GM12873 (cell line): ENCODE measurements around the gene TNC.

Source experiments
- TF ChIP-seq, protein P1 (sequence below): IDR thresholded peaks from 2 replicates; pipeline ENCODE4 v1.5.1; 2012; ENCODE audit warnings: low read depth, mild to moderate bottlenecking, moderate library complexity, low read length, control low read depth; ENCODE audit not compliant: insufficient read depth; ENCODE audit errors: missing control alignments

TNC gene

DNA sequence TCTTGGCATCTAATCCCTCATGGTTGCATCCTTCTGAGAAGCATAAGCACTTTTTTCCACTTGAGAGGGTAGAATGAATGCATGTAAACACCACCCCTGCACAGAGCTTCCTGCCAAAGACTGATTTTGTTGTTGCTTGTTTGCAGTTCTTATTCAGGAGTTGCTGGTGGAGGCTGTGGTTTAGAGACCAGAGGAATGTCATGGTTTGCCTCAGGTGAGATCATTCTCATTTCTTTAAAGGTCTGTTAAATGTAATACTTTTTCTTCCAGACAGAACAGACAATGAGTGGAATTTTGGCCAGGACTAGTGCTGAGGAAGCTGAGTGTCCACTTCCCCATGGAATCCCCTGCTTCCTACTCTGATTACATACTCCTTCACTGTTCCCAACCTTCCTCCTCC is 3.2 kb upstream of the TNC start:
- TF ChIP-seq, protein P1, sequence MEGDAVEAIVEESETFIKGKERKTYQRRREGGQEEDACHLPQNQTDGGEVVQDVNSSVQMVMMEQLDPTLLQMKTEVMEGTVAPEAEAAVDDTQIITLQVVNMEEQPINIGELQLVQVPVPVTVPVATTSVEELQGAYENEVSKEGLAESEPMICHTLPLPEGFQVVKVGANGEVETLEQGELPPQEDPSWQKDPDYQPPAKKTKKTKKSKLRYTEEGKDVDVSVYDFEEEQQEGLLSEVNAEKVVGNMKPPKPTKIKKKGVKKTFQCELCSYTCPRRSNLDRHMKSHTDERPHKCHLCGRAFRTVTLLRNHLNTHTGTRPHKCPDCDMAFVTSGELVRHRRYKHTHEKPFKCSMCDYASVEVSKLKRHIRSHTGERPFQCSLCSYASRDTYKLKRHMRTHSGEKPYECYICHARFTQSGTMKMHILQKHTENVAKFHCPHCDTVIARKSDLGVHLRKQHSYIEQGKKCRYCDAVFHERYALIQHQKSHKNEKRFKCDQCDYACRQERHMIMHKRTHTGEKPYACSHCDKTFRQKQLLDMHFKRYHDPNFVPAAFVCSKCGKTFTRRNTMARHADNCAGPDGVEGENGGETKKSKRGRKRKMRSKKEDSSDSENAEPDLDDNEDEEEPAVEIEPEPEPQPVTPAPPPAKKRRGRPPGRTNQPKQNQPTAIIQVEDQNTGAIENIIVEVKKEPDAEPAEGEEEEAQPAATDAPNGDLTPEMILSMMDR = no peak

DNA sequence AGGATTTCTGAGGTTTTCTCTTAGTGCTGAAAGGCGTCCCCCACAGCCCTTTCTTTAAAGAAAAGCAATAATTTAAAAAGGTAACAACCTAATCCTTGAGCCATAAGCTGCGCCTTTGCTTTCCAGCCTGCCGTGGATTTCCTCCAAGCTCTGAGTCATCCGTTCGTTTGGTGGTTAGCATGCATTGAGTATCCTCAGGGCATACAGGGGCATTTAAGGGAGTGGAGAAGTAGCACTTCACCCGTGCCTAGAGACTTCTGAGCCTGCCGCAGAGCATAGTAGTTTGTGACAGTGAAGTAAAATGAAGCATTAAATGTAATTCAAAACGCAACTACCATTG is 892 bp upstream of the TNC start:
- TF ChIP-seq, protein P1 = no peak

DNA sequence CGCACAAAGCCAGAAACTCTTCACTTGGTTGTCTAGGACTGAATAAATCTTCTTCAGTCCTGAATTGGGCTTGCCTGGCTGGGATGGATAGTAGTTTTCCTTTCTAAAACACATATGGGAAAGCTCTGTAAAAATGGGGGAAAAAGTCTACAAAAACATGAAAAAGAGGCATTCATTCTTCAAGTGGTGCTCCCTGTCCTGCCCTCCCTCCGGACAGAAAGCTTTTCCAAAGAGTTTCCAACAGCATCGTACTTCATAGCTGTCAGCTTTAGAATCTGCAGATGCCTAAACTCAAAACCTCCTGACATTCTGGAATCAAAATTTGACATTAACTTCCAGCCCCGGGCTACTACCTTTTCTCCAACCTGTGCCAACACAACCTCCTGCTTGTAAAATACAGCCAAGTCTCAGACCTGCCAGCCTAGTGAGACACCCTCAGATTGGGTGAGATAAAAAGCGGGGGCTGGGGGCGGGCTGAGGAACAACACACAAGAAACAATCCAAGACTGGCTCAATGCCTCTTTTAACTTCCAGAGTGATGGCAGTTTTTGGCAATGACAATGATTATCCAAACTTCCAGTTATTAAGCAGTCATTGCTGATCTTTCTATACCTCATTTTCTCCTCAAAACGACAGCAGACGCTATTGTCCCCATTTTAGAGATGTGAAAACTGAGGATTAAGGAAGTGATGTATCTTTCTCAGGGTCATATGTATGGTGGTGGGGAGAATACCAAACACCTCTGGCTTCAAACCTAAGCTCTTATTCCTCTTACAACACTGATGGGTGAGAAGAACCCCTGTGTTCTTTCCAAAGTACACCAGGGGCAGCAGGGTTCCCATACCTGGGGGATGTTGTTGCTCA is 1.3 kb downstream of the TNC start:
- TF ChIP-seq, protein P1 = no peak

DNA sequence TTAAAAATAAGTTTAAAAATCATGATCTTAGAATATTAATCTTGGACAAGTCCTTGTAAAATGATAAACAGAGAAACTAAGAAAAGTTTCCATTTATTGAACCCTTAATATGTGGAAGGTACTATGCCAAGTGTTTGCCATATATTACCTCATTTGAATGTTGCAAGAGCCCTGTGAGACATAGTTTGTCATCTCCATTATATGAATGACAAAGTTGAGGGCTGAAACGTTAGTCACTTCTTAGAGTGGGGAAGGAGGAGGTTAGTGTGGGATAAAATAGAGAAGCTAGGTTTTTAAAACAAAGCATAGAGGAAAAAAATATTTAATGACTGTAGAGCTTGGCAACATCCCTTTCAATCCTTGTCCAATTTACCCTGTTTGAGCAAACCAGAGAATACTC is 2.0 kb downstream of the TNC start:
- TF ChIP-seq, protein P1 = no peak

DNA sequence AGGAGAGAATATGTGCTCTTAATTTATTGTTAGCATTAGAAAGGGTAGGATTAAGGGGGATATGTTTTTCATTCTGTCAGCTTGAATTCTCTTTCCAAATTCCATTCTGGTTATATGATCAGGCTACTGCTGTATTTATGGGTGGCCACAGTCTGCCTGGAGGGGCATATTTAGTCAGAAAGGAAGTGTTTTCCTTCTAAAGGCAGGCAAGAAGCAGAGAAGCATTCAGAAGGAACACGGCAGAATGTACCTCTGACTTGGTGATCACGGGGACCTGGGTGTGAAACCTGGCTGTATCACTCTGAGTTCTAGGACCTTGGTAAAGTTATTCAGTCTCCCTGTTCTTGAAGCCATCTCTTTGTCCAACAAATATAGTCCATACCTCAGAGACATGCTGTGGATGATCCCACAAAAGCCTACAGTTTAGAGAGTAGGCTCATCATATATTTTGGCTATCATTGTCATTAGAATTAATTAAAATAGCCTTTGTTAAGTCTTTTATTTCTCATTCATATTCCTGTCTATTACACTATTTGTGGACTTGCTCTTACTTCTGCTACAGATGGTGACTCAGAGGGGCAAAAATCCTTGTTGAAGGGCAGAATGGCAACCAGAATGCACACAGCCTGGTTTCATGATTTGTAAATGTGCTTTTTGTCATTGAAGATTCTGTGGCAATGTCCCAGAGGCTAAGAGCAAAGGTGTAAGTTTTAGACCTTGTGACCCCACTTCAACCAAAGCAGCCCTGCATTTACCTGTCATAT is 2.7 kb downstream of the TNC start:
- TF ChIP-seq, protein P1 = no peak

DNA sequence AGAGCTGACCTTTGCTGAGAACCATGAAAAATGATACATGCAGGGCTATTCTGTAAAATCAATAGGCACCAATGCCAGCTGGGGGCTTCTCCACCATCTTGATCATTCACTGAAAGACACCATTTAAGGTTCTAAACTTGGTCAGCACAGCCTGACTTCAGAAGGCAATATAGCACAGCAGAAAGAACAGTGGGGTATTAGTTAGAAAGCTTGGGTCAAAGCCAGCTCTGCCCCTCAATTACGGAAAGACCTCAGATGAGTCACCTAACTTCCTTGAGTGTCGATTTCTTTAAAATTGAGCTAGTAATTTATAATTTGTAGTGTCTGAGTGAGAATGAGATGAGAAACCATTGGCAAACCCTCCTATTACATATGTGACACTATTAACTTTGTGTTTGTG is 3.4 kb downstream of the TNC start:
- TF ChIP-seq, protein P1 = no peak

DNA sequence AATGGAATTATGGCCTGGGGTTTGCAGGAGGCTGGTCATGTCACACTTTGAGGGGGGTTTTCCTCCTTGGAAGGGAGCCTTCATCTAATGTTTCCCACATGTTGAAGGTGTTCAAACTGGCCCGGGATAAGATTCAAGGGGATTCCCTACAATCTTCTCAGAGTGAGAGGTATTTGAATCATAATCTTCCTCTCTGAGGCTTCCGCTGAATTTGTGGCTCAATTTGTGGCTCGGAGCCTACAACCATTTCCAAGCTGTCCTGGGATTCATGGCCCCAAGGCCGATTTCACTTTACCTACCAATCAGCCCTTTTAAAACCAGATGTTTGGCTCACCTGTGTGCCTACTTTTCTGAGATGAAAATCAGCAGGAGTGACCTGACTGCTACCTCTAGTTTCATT is 3.9 kb downstream of the TNC start:
- TF ChIP-seq, protein P1 = no peak
